Stimulated activated CD4-positive, alpha-beta T cell treated with anti-CD3 and anti-CD28 coated beads, Interleukin-1b, Interleukin-23, amount 100 ng/mL, for 1 hour (primary cell): Measurements from ENCODE around the gene TMEM175.

Source experiments
- DNase-seq, 2 donors: peaks; one replicate each; pipeline ENCODE4 v3.0.0-alpha.2; 2020; ENCODE audit warnings: low read depth in 2 of 2

TMEM175 gene

GRCh38 chr4:947491-947971 is 15.3 kb downstream of the TMEM175 start:
- no peak for DNase-seq

DNA sequence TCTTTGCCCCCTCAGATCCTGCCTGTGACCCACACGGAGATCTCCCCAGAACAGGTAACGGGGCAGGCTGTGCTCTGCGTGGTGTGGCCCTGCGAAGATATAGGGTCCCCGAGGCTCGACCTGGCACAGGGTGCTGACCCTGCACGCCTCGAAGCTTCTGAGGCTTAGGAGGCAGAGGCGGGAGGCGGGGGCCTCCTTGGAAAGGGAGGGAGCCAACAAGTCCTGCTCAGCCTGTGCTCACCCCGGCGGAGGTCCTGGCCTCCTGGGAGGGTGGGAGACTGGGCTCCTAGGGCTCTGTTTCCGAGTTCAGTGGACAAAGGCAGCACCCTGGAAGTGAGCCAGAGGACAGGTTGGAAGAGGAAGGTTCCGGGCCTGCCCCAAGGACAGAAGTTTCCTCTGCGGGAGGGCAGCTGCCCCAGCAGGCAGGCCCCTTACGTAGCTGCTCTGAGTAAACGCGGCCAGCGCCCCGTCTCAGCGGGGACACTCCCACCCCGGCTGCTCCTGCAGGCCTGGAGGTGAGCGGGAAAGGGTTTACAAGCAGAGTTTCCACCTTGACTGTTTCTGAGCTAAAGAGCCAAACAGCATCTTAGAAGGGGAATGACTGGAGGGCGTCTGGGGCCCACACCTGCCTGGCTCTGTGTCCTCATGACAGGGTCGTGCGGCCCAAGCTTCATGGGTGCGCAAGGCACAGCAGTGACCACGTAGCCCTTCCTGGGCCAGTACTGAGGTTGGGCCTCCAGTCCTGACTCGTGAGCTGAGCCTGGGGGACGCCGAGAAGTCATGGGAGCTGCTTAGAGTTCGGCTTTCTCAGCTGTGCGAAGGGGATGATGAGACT is 16.1 kb downstream of the TMEM175 start:
- DNase-seq: no peak

- DNase-seq: no peak
Measured at GRCh38 chr4:948936-949300, 16.7 kb downstream of the TMEM175 start.

DNA sequence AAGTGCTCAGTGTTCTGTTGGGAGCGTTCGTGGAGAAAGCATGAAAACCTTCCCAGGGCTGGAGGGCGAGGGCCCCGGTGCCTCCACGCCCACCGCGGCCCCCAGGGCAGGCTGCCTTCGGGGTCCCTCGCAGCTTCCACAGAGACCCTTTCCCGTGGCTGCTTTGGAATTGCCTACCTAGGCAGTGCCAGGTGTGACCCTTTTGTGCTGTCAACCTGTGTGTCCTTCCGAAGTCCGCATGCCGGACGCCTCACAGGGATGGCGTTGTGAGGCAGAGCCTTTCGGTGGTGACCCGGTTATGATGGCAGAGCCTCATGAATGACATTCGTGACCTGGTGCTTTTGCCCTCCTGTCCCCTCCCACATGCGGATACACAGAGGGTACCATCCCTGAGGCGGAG is 17.4 kb downstream of the TMEM175 start:
- DNase-seq: no peak

DNA sequence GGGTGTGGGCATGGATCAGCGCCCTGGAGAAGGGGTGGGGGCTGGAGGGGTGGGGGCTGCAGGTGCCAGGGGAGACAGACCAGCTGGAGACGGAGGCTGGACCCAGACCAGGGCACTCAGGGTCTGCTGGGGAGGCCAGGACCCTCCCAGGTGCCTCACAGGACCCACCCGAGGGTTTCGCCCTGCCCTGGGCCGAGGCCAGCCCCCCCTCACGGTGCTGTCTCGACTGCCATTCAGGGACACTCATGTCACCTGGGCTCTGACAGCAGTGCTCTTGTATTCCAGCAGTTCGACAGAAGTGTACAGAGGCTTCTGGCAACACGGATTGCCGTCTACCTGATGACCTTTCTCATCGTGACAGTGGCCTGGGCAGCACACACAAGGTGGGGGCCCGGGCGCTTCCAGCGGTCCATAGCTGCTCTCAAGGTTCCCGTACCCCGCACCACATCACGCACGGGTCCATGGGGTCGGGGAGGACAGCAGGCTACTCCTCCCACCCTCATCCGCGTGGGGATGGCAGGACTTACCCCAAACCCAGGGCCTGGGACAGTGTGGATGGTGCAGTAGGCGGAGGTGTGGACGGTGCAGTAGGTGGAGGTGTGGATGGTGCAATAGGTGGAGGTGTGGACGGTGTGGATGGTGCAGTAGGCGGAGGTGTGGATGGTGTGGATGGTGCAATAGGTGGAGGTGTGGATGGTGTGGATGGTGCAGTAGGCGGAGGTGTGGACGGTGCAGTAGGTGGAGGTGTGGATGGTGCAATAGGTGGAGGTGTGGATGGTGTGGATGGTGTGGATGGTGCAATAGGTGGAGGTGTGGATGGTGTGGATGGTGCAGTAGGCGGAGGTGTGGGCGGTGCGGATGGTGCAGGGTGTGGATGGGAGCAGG is 18.1 kb downstream of the TMEM175 start:
- DNase-seq: no peak

- DNase-seq: no peak
Measured at GRCh38 chr4:951186-951585, 18.9 kb downstream of the TMEM175 start.

GRCh38 chr4:951594-952468 is 19.6 kb downstream of the TMEM175 start:
- DNase-seq: no peak

GRCh38 chr4:952881-953573 is 20.8 kb downstream of the TMEM175 start:
- no peak for DNase-seq

GRCh38 chr4:953574-953915 is 21.3 kb downstream of the TMEM175 start:
- no peak for DNase-seq

GRCh38 chr4:954211-955020 is 22.2 kb downstream of the TMEM175 start:
- no peak for DNase-seq

DNA sequence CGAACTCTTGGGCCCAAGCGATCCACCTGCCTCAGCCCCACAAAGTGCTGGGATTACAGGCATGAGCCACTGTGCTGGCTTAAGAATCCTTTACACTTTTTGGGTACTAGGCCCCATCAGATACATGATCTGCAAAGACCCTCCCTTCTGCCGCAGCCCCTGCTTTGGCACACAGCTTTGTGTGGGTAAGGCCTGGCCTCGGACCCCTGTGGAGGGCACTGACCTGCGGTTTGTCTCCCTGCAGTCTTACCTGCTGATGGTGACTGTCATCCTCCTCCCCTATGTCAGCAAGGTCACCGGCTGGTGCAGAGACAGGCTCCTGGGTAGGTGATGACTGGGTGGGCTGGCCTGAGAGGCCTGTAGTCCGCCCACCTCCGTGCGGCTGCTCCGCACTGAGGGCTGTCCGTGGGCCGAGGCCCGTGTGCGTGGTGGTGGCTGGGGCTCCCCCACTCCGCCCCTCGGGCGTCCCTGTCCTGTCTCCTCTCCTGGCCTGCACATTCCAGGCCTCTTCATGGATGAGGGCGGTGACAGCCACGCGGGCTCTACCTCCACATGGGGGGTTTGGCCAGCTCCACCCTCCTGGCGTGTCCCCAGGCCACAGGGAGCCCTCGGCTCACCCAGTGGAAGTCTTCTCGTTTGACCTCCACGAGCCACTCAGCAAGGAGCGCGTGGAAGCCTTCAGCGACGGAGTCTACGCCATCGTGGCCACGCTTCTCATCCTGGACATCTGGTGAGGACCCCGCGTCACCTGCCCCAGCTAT is 23.1 kb downstream of the TMEM175 start:
- DNase-seq: no peak

GRCh38 chr4:955931-956381 is 23.7 kb downstream of the TMEM175 start:
- no peak for DNase-seq

GRCh38 chr4:956531-957230 is 24.4 kb downstream of the TMEM175 start:
- no peak for DNase-seq

DNA sequence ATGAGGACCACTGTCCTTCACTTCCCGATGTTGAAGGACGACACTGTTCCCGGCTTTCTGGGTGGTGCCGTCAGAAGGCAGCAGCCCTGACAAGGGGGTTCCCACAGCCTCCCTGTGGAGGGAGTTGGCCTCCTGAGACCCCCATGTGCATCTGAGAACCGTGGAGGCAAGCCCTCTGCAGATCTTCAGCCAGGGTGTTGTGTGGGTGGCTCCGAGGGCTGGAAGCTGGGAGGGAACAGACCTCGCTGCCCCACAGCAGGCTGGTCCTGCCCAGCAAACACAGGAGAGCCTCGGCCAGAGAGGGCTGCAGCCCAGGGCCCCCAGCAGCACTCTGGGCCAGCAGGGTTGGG is 24.9 kb downstream of the TMEM175 start:
- no peak for DNase-seq

DNA sequence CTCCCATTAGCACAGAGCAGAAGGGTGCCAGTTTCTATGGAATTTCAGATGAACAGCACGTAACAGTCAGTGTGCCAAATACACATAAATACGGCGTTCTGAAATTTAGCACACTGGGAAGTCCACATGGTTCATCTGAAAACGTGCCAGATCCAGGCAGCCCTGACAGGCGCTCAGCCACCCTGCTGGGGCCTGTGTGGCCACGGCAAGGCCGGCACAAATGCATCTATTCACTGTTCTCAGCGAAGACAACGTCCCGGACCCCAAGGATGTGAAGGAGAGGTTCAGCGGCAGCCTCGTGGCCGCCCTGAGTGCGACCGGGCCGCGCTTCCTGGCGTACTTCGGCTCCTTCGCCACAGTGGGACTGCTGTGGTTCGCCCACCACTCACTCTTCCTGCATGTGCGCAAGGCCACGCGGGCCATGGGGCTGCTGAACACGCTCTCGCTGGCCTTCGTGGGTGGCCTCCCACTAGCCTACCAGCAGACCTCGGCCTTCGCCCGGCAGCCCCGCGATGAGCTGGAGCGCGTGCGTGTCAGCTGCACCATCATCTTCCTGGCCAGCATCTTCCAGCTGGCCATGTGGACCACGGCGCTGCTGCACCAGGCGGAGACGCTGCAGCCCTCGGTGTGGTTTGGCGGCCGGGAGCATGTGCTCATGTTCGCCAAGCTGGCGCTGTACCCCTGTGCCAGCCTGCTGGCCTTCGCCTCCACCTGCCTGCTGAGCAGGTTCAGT is 25.5 kb downstream of the TMEM175 start:
- no peak for DNase-seq

DNA sequence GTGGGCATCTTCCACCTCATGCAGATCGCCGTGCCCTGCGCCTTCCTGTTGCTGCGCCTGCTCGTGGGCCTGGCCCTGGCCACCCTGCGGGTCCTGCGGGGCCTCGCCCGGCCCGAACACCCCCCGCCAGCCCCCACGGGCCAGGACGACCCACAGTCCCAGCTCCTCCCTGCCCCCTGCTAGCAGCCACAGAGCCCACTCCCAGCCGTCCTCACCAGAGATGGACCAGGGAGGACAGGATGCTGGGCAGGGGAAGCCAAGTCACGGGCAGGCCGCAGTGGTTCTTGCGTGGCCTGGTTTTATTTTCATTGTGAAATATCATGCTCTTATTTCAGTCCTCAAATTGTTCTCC is 26.0 kb downstream of the TMEM175 start:
- DNase-seq: no peak

DNA sequence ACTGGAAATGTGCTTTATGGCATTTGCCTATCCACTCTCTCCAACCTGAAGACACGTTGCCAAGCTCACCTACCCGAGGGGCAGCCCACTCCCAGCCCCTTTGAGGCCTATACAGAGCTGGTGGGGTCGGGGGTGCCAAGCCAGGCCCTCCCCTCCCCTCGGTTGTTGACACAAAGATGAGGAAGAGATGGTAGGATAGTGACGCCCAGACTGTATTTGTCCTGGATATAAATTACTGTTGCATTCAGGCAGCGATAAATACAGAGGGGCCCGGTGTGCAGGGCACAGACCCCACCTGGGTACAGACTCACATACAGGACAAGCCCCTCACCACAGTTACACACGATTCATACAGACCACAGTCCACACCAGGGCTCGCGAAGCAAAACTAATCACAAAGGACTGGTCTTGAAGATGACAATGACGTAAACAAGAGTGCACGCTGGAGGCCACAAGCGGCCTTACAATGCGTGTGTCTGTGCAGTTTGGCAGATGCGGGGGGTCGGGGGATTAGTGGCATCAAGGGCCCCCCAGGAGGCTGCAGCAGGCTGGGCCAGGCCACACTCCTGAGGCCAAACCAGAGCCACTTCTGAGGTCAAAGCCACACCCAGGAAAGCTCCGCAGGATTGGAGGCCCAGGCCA is 26.6 kb downstream of the TMEM175 start:
- no peak for DNase-seq
